AG10803 (cell line): Measurements from ENCODE around the gene GCN1.
"Not testable (repeated sequence)": the region's sequence is repeated elsewhere in the genome, so short reads cannot be mapped to it uniquely, and the experiment has no call there.

Experiments used
- DNase-seq: peaks from one replicate; pipeline ENCODE4 v3.0.0; 2010; ENCODE audit warnings: low read depth
- H3K4me3 ChIP-seq: 2 replicates; pipeline ENCODE4 v1.5.1; 2011; ENCODE audit warnings: mild to moderate bottlenecking, low read length, control low read depth
- CTCF ChIP-seq: conservative IDR thresholded peaks from 2 replicates; pipeline ENCODE4 v1.5.1; 2011; ENCODE audit warnings: mild to moderate bottlenecking, low read length, control low read depth, inconsistent platforms

The GCN1 gene

GRCh38 chr12:120215766-120216735, 21.5 kb upstream of the GCN1 start:
- no peak for TF ChIP-seq CTCF
- no peak overlapping the region for H3K4me3 ChIP-seq
- DNase-seq = no peak

GRCh38 chr12:120215357-120215735, 20.8 kb upstream of the GCN1 start:
- no peak for TF ChIP-seq CTCF

GRCh38 chr12:120214626-120215356, 20.3 kb upstream of the GCN1 start:
- DNase-seq = no peak
- TF ChIP-seq CTCF = no peak

More at GRCh38 chr12:120215357-120215735, 20.8 kb upstream of the GCN1 start:
- no peak for DNase-seq
- no peak overlapping the region for H3K4me3 ChIP-seq

GRCh38 chr12:120213758-120214157, 19.2 kb upstream of the GCN1 start:
- H3K4me3 ChIP-seq = no peak overlapping the region
- DNase-seq = no peak
- TF ChIP-seq CTCF = no peak

More at GRCh38 chr12:120214626-120215356, 20.3 kb upstream of the GCN1 start:
- H3K4me3 ChIP-seq = no peak overlapping the region

- H3K4me3 ChIP-seq, DNase-seq: not testable (repeated sequence)
Measured at GRCh38 chr12:120213182-120213581, 18.7 kb upstream of the GCN1 start.

GRCh38 chr12:120212301-120212700, 17.8 kb upstream of the GCN1 start:
- DNase-seq = no peak
- no peak for TF ChIP-seq CTCF
- no peak overlapping the region for H3K4me3 ChIP-seq

- no peak overlapping the region for H3K4me3 ChIP-seq
- TF ChIP-seq CTCF = no peak
- no peak for DNase-seq
Measured at GRCh38 chr12:120211904-120212283, 17.4 kb upstream of the GCN1 start.
